PC-3 (cell line): ENCODE data around the gene UBAC2.

Source experiments
- EZH2 ChIP-seq: fragments of 300-600 bp; sonication (generic); IDR thresholded peaks from one replicate; pipeline ENCODE4 v1.6.1; 2017; ENCODE audit warnings: antibody characterized with exemption, mild to moderate bottlenecking, low read length; ENCODE audit not compliant: unreplicated experiment
- EZH2phosphoT487 ChIP-seq: fragments of 300-600 bp; sonication (generic); IDR thresholded peaks from 2 replicates; pipeline ENCODE4 v1.6.1; 2018; ENCODE audit warnings: mild to moderate bottlenecking, antibody characterized with exemption, low read length, borderline replicate concordance
- TF ChIP-seq, protein P1 (sequence below): fragments of 300-600 bp; sonication (generic); conservative IDR thresholded peaks from 2 replicates; pipeline ENCODE4 v1.5.1; 2017; ENCODE audit warnings: antibody characterized with exemption, low read depth, mild to moderate bottlenecking, low read length

DNA sequence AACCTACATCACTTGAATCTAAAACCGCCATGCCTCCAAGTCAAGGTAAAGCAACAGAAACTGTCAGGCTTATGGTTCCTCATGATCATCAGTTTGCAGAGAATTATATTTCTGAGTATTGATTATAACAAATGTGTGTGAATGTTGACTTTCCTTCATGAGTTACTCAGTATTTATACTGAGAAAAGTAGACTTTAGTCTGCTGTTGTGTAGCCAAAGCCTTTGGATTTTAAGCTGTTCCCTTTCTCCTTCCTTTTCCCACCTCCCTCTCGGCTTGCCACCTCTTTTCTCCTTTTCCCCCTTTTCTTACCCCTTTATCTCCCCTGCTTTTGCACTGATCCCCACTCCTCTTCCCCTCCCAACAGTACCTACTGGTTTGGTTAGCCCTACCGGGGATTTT is 78.2 kb downstream of the UBAC2 start:
- TF ChIP-seq, protein P1, sequence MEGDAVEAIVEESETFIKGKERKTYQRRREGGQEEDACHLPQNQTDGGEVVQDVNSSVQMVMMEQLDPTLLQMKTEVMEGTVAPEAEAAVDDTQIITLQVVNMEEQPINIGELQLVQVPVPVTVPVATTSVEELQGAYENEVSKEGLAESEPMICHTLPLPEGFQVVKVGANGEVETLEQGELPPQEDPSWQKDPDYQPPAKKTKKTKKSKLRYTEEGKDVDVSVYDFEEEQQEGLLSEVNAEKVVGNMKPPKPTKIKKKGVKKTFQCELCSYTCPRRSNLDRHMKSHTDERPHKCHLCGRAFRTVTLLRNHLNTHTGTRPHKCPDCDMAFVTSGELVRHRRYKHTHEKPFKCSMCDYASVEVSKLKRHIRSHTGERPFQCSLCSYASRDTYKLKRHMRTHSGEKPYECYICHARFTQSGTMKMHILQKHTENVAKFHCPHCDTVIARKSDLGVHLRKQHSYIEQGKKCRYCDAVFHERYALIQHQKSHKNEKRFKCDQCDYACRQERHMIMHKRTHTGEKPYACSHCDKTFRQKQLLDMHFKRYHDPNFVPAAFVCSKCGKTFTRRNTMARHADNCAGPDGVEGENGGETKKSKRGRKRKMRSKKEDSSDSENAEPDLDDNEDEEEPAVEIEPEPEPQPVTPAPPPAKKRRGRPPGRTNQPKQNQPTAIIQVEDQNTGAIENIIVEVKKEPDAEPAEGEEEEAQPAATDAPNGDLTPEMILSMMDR: no peak
- TF ChIP-seq EZH2 (no peak), EZH2phosphoT487 (no peak)
